Measurements from ENCODE around the gene CYYR1. TPM values are rescaled to one million over a fixed set of nuclear protein-coding genes. Genes with fewer than 3 reads are reported as not detected.

The CYYR1 gene
- total RNA-seq, 4 donors from 2014 or later, result 3.1 to 15.9 (median 6.4) TPM

- 89% methylated on average over 2 of the region's 2 CpGs for WGBS
- no peaks in the 10 kb centered on the region for H3K36me3 ChIP-seq
Observed at GRCh38 chr21:26503414-26503813, 69.7 kb downstream of the CYYR1 start.

GRCh38 chr21:26501495-26502021 is 71.5 kb downstream of the CYYR1 start:
- no peak overlapping the region for H3K4me3 ChIP-seq
- TF ChIP-seq CTCF (IDR thresholded peaks at IDR 0.05) (no peak), POLR2AphosphoS5 (IDR thresholded peaks at IDR 0.05) (no peak), POLR2A (IDR thresholded peaks at IDR 0.05) (no peak), EP300 (IDR thresholded peaks at IDR 0.05) (no peak)
- H3K36me3 ChIP-seq, result no peaks in the 10 kb centered on the region
- H3K27ac ChIP-seq, result no peak overlapping the region
- no peaks in the 10 kb centered on the region for H3K27me3 ChIP-seq
- no peaks in the 10 kb centered on the region for H3K9me3 ChIP-seq
- DNase-seq (ENCODE audit: low spot score in 2 of 2), result no peak
- peaks cover 1% of the 10 kb centered on the region for H3K4me1 ChIP-seq
- 87% methylated on average over 3 of the region's 3 CpGs for WGBS

More at GRCh38 chr21:26503414-26503813, 69.7 kb downstream of the CYYR1 start:
- Histone ChIP-seq H3K27ac (no peak overlapping the region), H3K9me3 (no peaks in the 10 kb centered on the region), H3K27me3 (no peaks in the 10 kb centered on the region), H3K4me1 (peaks cover 11% of the 10 kb centered on the region), H3K4me3 (no peak overlapping the region)
- TF ChIP-seq POLR2A (IDR thresholded peaks at IDR 0.05), result no peak
- no peak for TF ChIP-seq POLR2AphosphoS5 (IDR thresholded peaks at IDR 0.05)
- TF ChIP-seq EP300 (IDR thresholded peaks at IDR 0.05), result no peak
- no peak for TF ChIP-seq CTCF (IDR thresholded peaks at IDR 0.05)
- DNase-seq (ENCODE audit: low spot score in 2 of 2), result no peak

GRCh38 chr21:26499495-26499894 is 73.6 kb downstream of the CYYR1 start:
- DNase-seq (ENCODE audit: low spot score in 2 of 2), result no peak

GRCh38 chr21:26495283-26495849 is 77.7 kb downstream of the CYYR1 start:
- H3K36me3 ChIP-seq, result no peaks in the 10 kb centered on the region
- no peak for DNase-seq (ENCODE audit: low spot score in 2 of 2)
- no peaks in the 10 kb centered on the region for H3K9me3 ChIP-seq
- no peaks in the 10 kb centered on the region for H3K4me1 ChIP-seq
- H3K4me3 ChIP-seq, result no peak overlapping the region
- TF ChIP-seq POLR2AphosphoS5 (IDR thresholded peaks at IDR 0.05), result no peak
- TF ChIP-seq POLR2A (IDR thresholded peaks at IDR 0.05), result no peak
- TF ChIP-seq EP300 (IDR thresholded peaks at IDR 0.05), result no peak
- TF ChIP-seq CTCF (IDR thresholded peaks at IDR 0.05), result no peak
- H3K27ac ChIP-seq, result no peak overlapping the region
- H3K27me3 ChIP-seq, result no peaks in the 10 kb centered on the region
- 89% methylated on average over 10 of the region's 10 CpGs for WGBS

More at GRCh38 chr21:26499495-26499894, 73.6 kb downstream of the CYYR1 start:
- TF ChIP-seq CTCF (IDR thresholded peaks at IDR 0.05), result no peak
- no peak for TF ChIP-seq POLR2AphosphoS5 (IDR thresholded peaks at IDR 0.05)
- TF ChIP-seq EP300 (IDR thresholded peaks at IDR 0.05), result no peak
- no peak for TF ChIP-seq POLR2A (IDR thresholded peaks at IDR 0.05)
- Histone ChIP-seq H3K36me3 (no peaks in the 10 kb centered on the region), H3K4me1 (no peaks in the 10 kb centered on the region), H3K9me3 (no peaks in the 10 kb centered on the region), H3K4me3 (no peak overlapping the region), H3K27me3 (no peaks in the 10 kb centered on the region), H3K27ac (no peak overlapping the region)

- no peak for TF ChIP-seq POLR2AphosphoS5 (IDR thresholded peaks at IDR 0.05)
- no peak for TF ChIP-seq CTCF (IDR thresholded peaks at IDR 0.05)
- no peak for TF ChIP-seq POLR2A (IDR thresholded peaks at IDR 0.05)
- no peak for TF ChIP-seq EP300 (IDR thresholded peaks at IDR 0.05)
- Histone ChIP-seq H3K36me3 (no peaks in the 10 kb centered on the region), H3K4me1 (no peaks in the 10 kb centered on the region), H3K9me3 (no peaks in the 10 kb centered on the region), H3K4me3 (no peak overlapping the region), H3K27ac (no peak overlapping the region), H3K27me3 (no peaks in the 10 kb centered on the region)
- DNase-seq (ENCODE audit: low spot score in 2 of 2), result no peak
- WGBS, result 72% methylated on average over 3 of the region's 3 CpGs
Observed at GRCh38 chr21:26491663-26492062, 81.4 kb downstream of the CYYR1 start.

Measured in suprapubic skin (tissue), 4 donors.